ENCODE measurements around the gene CTNNA3. TPM values are rescaled to one million over a fixed set of nuclear protein-coding genes. Genes with fewer than 3 reads are reported as not detected.
"Not testable (repeated sequence)": the region's sequence is repeated elsewhere in the genome, so short reads cannot be mapped to it uniquely, and the experiment has no call there.

Gene CTNNA3
- total and polyA plus RNA-seq, 2 donors from 2014 or later = 0.45 to 0.72 TPM

- intact Hi-C loops (cut with DNase I) = no loop called here
- FAIRE-seq = no peak
- H3K27me3 ChIP-seq (ENCODE audit: control insufficient read depth, insufficient read depth, low read length) = no peaks in the 10 kb centered on the region
- no peaks in the 10 kb centered on the region for H3K36me3 ChIP-seq (ENCODE audit: control insufficient read depth in 2 of 3, insufficient read depth in 3 of 3, low read length in 3 of 3)
- H3K9ac ChIP-seq (ENCODE audit: low read length in 3 of 3) = no peak overlapping the region
- no peak overlapping the region for H3K4me3 ChIP-seq (ENCODE audit: low read length in 3 of 3)
- H3K27ac ChIP-seq (ENCODE audit: low read depth in 2 of 2, low read length in 2 of 2) = no peak overlapping the region
- no peaks in the 10 kb centered on the region for H3K4me1 ChIP-seq (ENCODE audit: control insufficient read depth in 2 of 3, insufficient read depth in 2 of 3, low read depth in 1 of 3, low read length in 3 of 3)
- TF ChIP-seq CTCF (IDR thresholded peaks at IDR 0.05; ENCODE audit: borderline replicate concordance, extremely low read depth, insufficient read depth) = no peak
- H3K9me3 ChIP-seq (ENCODE audit: control insufficient read depth in 2 of 3, insufficient read depth in 1 of 3, low read length in 3 of 3) = no peaks in the 10 kb centered on the region
- peak in 3 of 5 donors; percentile 16 to 50 (median 34) for DNase-seq
Observed at GRCh38 chr10:67539312-67539711, 156.7 kb downstream of the CTNNA3 start.

GRCh38 chr10:67537906-67538305, 158.1 kb downstream of the CTNNA3 start:
- Histone ChIP-seq H3K36me3 (ENCODE audit: control insufficient read depth in 2 of 3, insufficient read depth in 3 of 3, low read length in 3 of 3) (no peaks in the 10 kb centered on the region), H3K27me3 (ENCODE audit: control insufficient read depth, insufficient read depth, low read length) (no peaks in the 10 kb centered on the region), H3K4me1 (ENCODE audit: control insufficient read depth in 2 of 3, insufficient read depth in 2 of 3, low read depth in 1 of 3, low read length in 3 of 3) (no peaks in the 10 kb centered on the region), H3K4me3 (ENCODE audit: low read length in 3 of 3) (no peak overlapping the region), H3K9me3 (ENCODE audit: control insufficient read depth in 2 of 3, insufficient read depth in 1 of 3, low read length in 3 of 3) (no peaks in the 10 kb centered on the region), H3K9ac (ENCODE audit: low read length in 3 of 3) (no peak overlapping the region), H3K27ac (ENCODE audit: low read depth in 2 of 2, low read length in 2 of 2) (no peak overlapping the region)
- peak in 2 of 5 donors; percentile 58 to 78 for DNase-seq
- intact Hi-C loops (cut with DNase I) = no loop called here
- FAIRE-seq = no peak
- no peak for TF ChIP-seq CTCF (IDR thresholded peaks at IDR 0.05; ENCODE audit: borderline replicate concordance, extremely low read depth, insufficient read depth)

- no peak for FAIRE-seq
Observed at GRCh38 chr10:67533376-67533775, 162.6 kb downstream of the CTNNA3 start.

GRCh38 chr10:67530990-67531389, 165.0 kb downstream of the CTNNA3 start:
- H3K27ac ChIP-seq (ENCODE audit: low read depth in 2 of 2, low read length in 2 of 2); H3K4me1 ChIP-seq (ENCODE audit: control insufficient read depth in 2 of 3, insufficient read depth in 2 of 3, low read depth in 1 of 3, low read length in 3 of 3); H3K9me3 ChIP-seq (ENCODE audit: control insufficient read depth in 2 of 3, insufficient read depth in 1 of 3, low read length in 3 of 3); H3K36me3 ChIP-seq (ENCODE audit: control insufficient read depth in 2 of 3, insufficient read depth in 3 of 3, low read length in 3 of 3); intact Hi-C loops (cut with DNase I); H3K9ac ChIP-seq (ENCODE audit: low read length in 3 of 3); DNase-seq; H3K27me3 ChIP-seq (ENCODE audit: control insufficient read depth, insufficient read depth, low read length); FAIRE-seq; H3K4me3 ChIP-seq (ENCODE audit: low read length in 3 of 3): not testable (repeated sequence)

More at GRCh38 chr10:67533376-67533775, 162.6 kb downstream of the CTNNA3 start:
- no peak overlapping the region for H3K27ac ChIP-seq (ENCODE audit: low read depth in 2 of 2, low read length in 2 of 2)
- no peak for DNase-seq
- no peak overlapping the region for H3K9ac ChIP-seq (ENCODE audit: low read length in 3 of 3)
- intact Hi-C loops (cut with DNase I) = no loop called here
- no peak for TF ChIP-seq CTCF (IDR thresholded peaks at IDR 0.05; ENCODE audit: borderline replicate concordance, extremely low read depth, insufficient read depth)
- H3K27me3 ChIP-seq (ENCODE audit: control insufficient read depth, insufficient read depth, low read length) = no peaks in the 10 kb centered on the region
- no peaks in the 10 kb centered on the region for H3K9me3 ChIP-seq (ENCODE audit: control insufficient read depth in 2 of 3, insufficient read depth in 1 of 3, low read length in 3 of 3)
- no peaks in the 10 kb centered on the region for H3K4me1 ChIP-seq (ENCODE audit: control insufficient read depth in 2 of 3, insufficient read depth in 2 of 3, low read depth in 1 of 3, low read length in 3 of 3)
- H3K4me3 ChIP-seq (ENCODE audit: low read length in 3 of 3) = no peak overlapping the region
- H3K36me3 ChIP-seq (ENCODE audit: control insufficient read depth in 2 of 3, insufficient read depth in 3 of 3, low read length in 3 of 3) = no peaks in the 10 kb centered on the region

Data from kidney (tissue), 14 donors.